Calu3 (cell line): Measurements from ENCODE around the gene GATAD2A. TPM values are rescaled to one million over a fixed set of nuclear protein-coding genes. Genes with fewer than 3 reads are reported as not detected.

Source experiments
- BruUV-seq: library from RNA; stranded (reverse); fragments of 400-500 nt; replicated peaks from 2 replicates; lab custom pipeline; 2021; lab: Mats Ljungman, UMichigan
- CTCF ChIA-PET: fragments of 300-600 bp; sonication (Branson Sonifier 250); formaldehyde crosslinking; loops from one replicate; lab custom pipeline; 2022; ENCODE audit warnings: antibody characterized with exemption; lab: Charles Lee
- DNase-seq: peaks from one replicate; pipeline ENCODE4 v3.0.0; 2022
- H3K27ac Mint-ChIP-seq: one replicate; pipeline ENCODE4 v1.8.0; 2022; ENCODE audit warnings: mixed read lengths; ENCODE audit not compliant: unreplicated experiment
- H3K27me3 Mint-ChIP-seq: one replicate; pipeline ENCODE4 v1.8.0; 2022; ENCODE audit warnings: mixed read lengths; ENCODE audit not compliant: unreplicated experiment
- H3K36me3 Mint-ChIP-seq: one replicate; pipeline ENCODE4 v1.8.0; 2022; ENCODE audit warnings: mild to moderate bottlenecking, moderate library complexity, mixed read lengths; ENCODE audit not compliant: insufficient read depth, unreplicated experiment
- H3K4me1 Mint-ChIP-seq: one replicate; pipeline ENCODE4 v1.8.0; 2022; ENCODE audit warnings: mild to moderate bottlenecking, low read depth, mixed read lengths; ENCODE audit not compliant: unreplicated experiment
- H3K4me3 Mint-ChIP-seq: one replicate; pipeline ENCODE4 v1.8.0; 2022; ENCODE audit warnings: mild to moderate bottlenecking, low read depth, moderate library complexity, mixed read lengths; ENCODE audit not compliant: unreplicated experiment
- H3K9me3 Mint-ChIP-seq: one replicate; pipeline ENCODE4 v1.8.0; 2022; ENCODE audit warnings: low read depth, mixed read lengths; ENCODE audit not compliant: unreplicated experiment
- intact Hi-C: fragments of 100-400 bp; cut with micrococcal nuclease; formaldehyde crosslinking; loops from one replicate; pipeline ENCODE4 v1.10.0; 2022; ENCODE audit not compliant: unreplicated experiment
- total RNA-seq: library from RNA; stranded (reverse); gene quantifications from 2 replicates; pipeline ENCODE4 v1.2.3, GENCODE V29; 2022
- TF ChIP-seq, protein P1 (sequence below): fragments of 200-600 bp; IDR thresholded peaks from one replicate; pipeline ENCODE4 v1.8.0; 2022; ENCODE audit warnings: antibody characterized with exemption; ENCODE audit not compliant: unreplicated experiment

GATAD2A gene
- total RNA-seq, 1 experiment from 2014 or later = 79.8 TPM

DNA sequence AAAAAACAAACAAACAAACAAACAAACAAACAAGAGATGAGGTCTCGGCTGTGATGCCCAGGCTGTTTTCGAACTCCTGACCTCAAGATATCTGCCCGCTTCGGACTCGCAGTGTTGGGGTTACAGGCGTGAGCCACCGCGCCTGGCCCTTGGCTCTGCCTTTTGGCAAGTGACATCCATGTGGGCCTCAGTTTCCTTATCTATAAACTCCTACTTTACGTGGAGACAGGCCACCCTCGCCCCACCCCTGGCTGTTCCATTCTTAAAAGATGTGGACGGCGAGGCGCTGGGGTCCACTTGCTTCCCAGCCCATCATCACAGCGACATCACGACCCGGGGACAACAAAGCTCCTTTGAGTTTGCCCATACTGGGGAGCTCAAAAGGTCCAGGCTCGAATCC lies 108.2 kb downstream of the GATAD2A start:
- H3K4me3 Mint-ChIP-seq = no peak overlapping the region
- no peak overlapping the region for H3K27ac Mint-ChIP-seq
- TF ChIP-seq, protein P1, sequence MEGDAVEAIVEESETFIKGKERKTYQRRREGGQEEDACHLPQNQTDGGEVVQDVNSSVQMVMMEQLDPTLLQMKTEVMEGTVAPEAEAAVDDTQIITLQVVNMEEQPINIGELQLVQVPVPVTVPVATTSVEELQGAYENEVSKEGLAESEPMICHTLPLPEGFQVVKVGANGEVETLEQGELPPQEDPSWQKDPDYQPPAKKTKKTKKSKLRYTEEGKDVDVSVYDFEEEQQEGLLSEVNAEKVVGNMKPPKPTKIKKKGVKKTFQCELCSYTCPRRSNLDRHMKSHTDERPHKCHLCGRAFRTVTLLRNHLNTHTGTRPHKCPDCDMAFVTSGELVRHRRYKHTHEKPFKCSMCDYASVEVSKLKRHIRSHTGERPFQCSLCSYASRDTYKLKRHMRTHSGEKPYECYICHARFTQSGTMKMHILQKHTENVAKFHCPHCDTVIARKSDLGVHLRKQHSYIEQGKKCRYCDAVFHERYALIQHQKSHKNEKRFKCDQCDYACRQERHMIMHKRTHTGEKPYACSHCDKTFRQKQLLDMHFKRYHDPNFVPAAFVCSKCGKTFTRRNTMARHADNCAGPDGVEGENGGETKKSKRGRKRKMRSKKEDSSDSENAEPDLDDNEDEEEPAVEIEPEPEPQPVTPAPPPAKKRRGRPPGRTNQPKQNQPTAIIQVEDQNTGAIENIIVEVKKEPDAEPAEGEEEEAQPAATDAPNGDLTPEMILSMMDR = no peak
- no peaks in the 10 kb centered on the region for H3K9me3 Mint-ChIP-seq
- no peak for DNase-seq
- H3K36me3 Mint-ChIP-seq = peaks cover 21% of the 10 kb centered on the region
- BruUV-seq = no TSS peak
- H3K27me3 Mint-ChIP-seq = no peaks in the 10 kb centered on the region
- CTCF ChIA-PET = no interaction called here
- no peaks in the 10 kb centered on the region for H3K4me1 Mint-ChIP-seq
- intact Hi-C loops = no loop called here

DNA sequence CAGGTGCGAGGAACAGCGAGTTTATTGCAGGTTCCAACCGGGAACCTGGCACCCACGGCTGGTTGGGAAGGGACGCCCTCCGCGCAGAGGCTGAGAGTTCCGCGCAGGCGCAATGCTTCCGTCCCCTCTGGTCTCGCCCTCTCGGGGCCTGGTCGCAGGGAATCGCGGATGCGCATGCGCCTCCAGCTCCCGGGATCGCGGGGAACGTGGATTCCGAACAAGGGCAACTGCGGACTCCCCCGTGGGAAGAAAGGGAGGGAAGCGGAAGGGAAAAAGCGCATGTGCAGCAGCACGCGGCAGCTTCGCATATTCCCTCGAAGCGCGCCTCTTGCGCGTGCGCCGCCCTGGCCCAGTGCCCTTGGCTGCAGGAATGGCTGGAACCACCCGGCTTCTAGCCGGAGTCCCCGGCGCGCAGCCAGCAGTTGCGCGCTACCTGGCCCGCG lies 108.8 kb downstream of the GATAD2A start:
- DNase-seq = no peak
- H3K27ac Mint-ChIP-seq = no peak overlapping the region
- peaks cover 23% of the 10 kb centered on the region for H3K36me3 Mint-ChIP-seq
- CTCF ChIA-PET = no interaction called here
- H3K9me3 Mint-ChIP-seq = no peaks in the 10 kb centered on the region
- BruUV-seq = no TSS peak
- TF ChIP-seq, protein P1 = no peak
- no peak overlapping the region for H3K4me3 Mint-ChIP-seq
- no peaks in the 10 kb centered on the region for H3K27me3 Mint-ChIP-seq
- no peaks in the 10 kb centered on the region for H3K4me1 Mint-ChIP-seq
- intact Hi-C loops = no loop called here

DNA sequence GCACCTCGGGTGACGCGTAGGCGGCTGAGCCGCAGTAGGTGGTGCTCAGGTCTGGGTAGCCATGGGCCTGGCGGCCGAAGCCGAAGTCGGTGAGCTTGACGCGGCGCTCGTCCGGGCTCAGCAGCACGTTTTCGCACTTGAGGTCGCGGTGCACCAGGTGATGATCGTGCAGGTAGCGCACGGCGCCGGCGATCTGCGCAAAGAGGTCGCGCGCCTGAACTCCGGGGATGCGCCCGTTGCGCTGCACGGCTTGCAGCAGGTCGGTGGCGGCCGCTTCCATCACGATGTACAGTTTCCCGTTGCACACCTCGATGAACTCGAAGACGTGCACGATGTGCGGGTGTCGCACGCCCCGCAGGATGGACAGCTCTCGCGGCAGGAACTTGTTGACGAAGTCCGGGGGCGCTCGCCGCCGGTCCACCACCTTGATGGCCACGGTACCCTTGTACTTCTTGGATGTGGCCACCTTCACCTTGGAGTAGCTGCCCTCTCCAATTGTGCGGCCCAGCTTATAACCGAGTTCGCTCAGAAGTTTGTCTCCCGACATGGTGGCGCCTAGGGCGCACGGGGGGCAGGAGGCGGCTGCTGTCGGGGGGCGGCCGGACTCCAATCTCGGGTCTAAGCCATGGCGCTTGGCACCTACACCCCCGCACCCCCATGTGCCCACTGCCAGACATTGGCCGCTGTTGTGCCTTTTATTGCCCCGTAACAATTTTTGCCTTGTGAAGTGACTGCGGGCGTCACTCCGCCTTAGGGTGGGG lies 109.6 kb downstream of the GATAD2A start, which contains the start of gene TSSK6:
TSS of gene TSSK6 (minus strand) at position 668 of the 761 bp plus-strand sequence. CDS start at position 547, 121 bp downstream.
- TF ChIP-seq, protein P1 = no peak
- DNase-seq = no peak
- Mint-ChIP-seq H3K36me3 (peaks cover 30% of the 10 kb centered on the region), H3K27ac (peak within 1 kb of the TSS; percentile 61), H3K4me3 (peak within 1 kb of the TSS; percentile 79), H3K27me3 (no peaks in the 10 kb centered on the region), H3K4me1 (no peaks in the 10 kb centered on the region), H3K9me3 (no peaks in the 10 kb centered on the region)
- BruUV-seq = no TSS peak
- intact Hi-C loops = no loop called here
- CTCF ChIA-PET = no interaction called here

DNA sequence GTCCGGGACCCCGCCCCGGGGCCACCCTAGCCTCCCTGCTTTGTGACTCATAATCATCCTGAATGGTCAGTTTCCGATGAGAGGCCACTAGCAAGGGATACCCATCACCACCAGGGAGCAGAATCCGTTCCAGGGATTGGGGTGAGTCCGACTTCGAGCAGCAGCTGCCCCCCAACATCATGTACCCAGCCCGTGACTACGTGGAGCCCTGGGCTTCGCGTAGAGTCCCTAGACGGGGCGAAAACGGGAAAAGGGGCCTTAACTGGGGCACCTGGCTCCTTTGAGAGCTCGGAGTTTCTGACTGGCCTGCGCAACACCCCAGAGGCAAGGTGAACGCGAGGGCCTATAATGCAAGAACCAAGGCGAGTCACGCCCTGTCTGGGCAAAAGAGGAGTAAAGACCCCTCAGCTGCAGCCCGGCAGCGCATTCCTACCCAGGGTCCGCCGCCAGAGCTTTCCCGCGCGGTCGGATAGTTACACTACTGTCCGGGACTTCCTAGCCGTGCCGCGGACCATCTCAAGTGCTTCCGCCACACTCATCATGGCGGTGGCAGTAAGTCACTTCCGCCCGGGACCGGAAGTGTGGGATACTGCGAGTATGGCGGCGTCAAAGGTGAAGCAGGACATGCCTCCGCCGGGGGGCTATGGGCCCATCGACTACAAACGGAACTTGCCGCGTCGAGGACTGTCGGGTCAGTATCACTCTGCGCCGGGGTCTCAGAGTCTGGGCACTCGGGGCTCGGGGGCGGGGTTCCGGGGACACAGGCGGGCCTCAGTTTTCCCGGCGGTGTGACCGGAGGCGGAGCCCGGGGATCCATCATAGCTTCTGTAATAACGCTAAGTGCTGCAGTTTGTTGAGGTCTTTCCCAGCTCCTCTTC lies 110.4 kb downstream of the GATAD2A start, which contains the start of gene NDUFA13:
TSS of gene NDUFA13 (plus strand) at position 584 of the 878 bp plus-strand sequence. CDS start at position 598, 14 bp downstream.
- CTCF ChIA-PET = no interaction called here
- intact Hi-C loops = no loop called here
- peak; percentile 86 for DNase-seq
- TF ChIP-seq, protein P1 = no peak
- H3K27ac Mint-ChIP-seq = peak within 1 kb of the TSS; percentile 61
- no peaks in the 10 kb centered on the region for H3K4me1 Mint-ChIP-seq
- peak within 1 kb of the TSS; percentile 79 for H3K4me3 Mint-ChIP-seq
- H3K36me3 Mint-ChIP-seq = peaks cover 28% of the 10 kb centered on the region
- TSS peak; percentile 83 for BruUV-seq
- H3K27me3 Mint-ChIP-seq = no peaks in the 10 kb centered on the region
- no peaks in the 10 kb centered on the region for H3K9me3 Mint-ChIP-seq
